Motor neuron (in vitro differentiated cells): ENCODE data around the gene ZBTB2. TPM values are rescaled to one million over a fixed set of nuclear protein-coding genes. Genes with fewer than 3 reads are reported as not detected.

Source experiments
- ATAC-seq, 8 experiments: fragments of 200-7000 bp; cut with Tn5 transposase; replicated peaks in 6 of 8; 2 replicates each; pipeline ENCODE4 v1.8.0; 2021; ENCODE audit warnings: mild to moderate bottlenecking in 8 of 8, moderate library complexity in 8 of 8
- H3K27ac ChIP-seq, 2 donors: fragments of 250-450 bp; sonication (Bioruptor Pico); 2 replicates each; pipeline ENCODE4 v1.9.0; 2021; ENCODE audit warnings: antibody characterized with exemption in 2 of 2, mild to moderate bottlenecking in 2 of 2, moderate library complexity in 1 of 2
- H3K4me1 ChIP-seq, 2 donors: fragments of 250-450 bp; sonication (Bioruptor Pico); replicated peaks in 1 of 2; 2 replicates each; pipeline ENCODE4 v1.6.1; 2021; ENCODE audit warnings: antibody characterized with exemption in 2 of 2, mild to moderate bottlenecking in 2 of 2, moderate library complexity in 1 of 2
- H3K4me3 ChIP-seq, 5 donors: fragments of 250-450 bp; sonication (Bioruptor Pico); 2 replicates each; pipeline ENCODE4 v1.9.0; 2021; ENCODE audit warnings: antibody characterized with exemption in 5 of 5, mild to moderate bottlenecking in 5 of 5, moderate library complexity in 4 of 5
- WGBS, 10 experiments: fragments of 450-650 bp; shearing (Covaris generic); methylation state at CpG; one replicate each; pipeline ENCODE4 v1.0.0; 2022; 5-methylcytosine and 5-hydroxymethylcytosine counted together
- in situ Hi-C, 9 experiments: fragments of 400-800 bp; cut with MboI; loops; one replicate each; pipeline ENCODE4 v1.15.0; 2021; ENCODE audit warnings: low sequenced_read_pairs in 9 of 9, low pct_unique_long_range_greater_than_20kb in 2 of 9; ENCODE audit not compliant: unreplicated experiment in 9 of 9
- total RNA-seq, 8 experiments: library from RNA; unstranded; fragments of 300-600 nt; gene quantifications; 2 replicates each; pipeline versions ENCODE4 v1.2.3 to v1.2.4, GENCODE V29; 2022

The ZBTB2 gene, protein sequence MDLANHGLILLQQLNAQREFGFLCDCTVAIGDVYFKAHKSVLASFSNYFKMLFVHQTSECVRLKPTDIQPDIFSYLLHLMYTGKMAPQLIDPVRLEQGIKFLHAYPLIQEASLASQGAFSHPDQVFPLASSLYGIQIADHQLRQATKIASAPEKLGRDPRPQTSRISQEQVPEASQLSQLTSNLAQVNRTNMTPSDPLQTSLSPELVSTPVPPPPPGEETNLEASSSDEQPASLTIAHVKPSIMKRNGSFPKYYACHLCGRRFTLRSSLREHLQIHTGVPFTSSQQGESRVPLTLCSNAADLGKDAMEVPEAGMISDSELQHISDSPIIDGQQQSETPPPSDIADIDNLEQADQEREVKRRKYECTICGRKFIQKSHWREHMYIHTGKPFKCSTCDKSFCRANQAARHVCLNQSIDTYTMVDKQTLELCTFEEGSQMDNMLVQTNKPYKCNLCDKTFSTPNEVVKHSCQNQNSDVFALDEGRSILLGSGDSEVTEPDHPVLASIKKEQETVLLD
- 10 to 100 TPM in 6 of 8 experiments, 1 to 10 TPM in 2; 5.9 to 21.5 (median 13.3) TPM for total RNA-seq

DNA sequence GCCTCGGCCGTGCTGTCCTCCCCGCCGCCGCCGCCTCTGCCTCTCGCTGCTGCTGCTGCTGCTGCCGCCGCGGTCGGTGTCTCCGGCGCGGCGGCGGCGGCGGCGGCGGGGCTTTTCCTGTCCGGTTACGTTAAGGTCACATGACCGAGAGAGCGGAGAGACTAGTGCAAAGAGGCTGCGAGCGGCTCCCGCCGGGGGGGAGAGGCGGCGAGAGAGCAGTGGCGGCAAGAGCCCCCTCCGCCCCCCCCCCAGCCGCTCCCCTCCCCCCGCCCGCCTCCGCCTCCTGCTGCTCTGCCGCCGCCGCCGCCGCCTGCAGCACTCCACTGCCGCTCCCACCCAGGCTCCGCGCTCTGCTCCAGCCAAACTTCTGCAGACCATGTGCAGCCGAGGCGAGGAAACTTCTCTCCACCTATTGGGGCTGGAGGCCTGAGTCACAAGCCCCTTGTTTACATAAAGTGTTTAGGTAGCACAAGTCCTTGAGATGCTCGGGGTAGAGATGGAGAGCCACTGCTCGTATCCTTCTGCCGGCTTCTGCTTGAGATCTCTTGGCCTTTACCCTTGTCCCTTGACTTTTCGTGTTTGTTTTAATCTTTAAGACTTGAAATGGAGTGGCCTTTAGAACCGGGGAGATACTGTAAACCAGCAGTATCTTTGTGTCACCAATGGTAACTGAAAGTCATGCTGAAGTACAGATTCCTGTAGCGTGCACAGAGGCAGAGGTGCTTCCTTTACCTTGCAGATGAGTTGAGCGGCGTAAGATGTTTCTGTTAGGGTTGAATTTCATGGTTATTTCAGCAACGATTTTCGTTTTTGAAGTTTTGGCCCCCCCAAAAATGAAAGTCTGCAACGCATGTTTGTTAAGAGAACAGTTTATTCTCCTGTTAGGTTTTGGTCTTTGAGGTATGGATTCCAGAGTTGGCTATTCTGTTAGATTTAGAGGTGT, at the start of gene ZBTB2:
ZBTB2 (minus strand) TSS at position 89 of the 943 bp plus-strand sequence. CDS start 17,922 bp downstream, outside the sequence.
- peak within 1 kb of the TSS; percentile 84 to 96 (median 87) for H3K4me3 ChIP-seq
- in situ Hi-C loops = no loop called here
- H3K27ac ChIP-seq = peak within 1 kb of the TSS; percentile 98 to 99
- ATAC-seq = peak; percentile 0 to 44 (median 8)
- WGBS, 10 experiments = 0 to 12% (median 1%) methylated on average over 2 to 9 of the region's 57 CpGs; no CpG with 5 or more reads in 2 of the 10 experiments
- peaks cover 8 to 22% of the 10 kb centered on the region in 2 donors for H3K4me1 ChIP-seq

DNA sequence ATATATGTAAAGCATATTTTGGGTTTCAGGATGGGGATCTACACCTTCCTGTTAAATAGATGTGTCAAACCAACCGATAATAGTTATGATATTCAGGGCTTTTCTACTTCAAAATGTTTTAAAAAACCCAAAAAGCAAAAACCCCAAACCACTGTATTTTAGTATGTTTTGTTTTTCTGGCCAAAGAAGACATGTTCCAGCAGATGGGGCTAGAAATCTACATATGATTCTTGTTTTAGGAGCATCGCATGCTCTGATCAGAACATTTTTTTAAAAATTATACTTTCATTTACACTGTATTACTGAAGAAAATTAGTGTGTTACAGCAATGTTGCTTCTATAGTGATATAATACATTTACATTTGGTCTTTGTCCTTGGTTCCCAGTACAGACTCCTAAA, 49.6 kb upstream of the ZBTB2 start:
- ATAC-seq = no peak
- H3K4me3 ChIP-seq = no peak overlapping the region
- 37 to 100% (median 93%) methylated on average over 2 of the region's 2 CpGs; no CpG with 5 or more reads in 2 of the 10 experiments for WGBS, 10 experiments
- peaks cover 0 to 6% of the 10 kb centered on the region in 2 donors for H3K4me1 ChIP-seq
- in situ Hi-C loops = loop anchor here in 1 of 9 experiments (25.0 kb wide), 1 partner anchor 821 kb away; no protein-coding TSS in a partner anchor
- no peak overlapping the region for H3K27ac ChIP-seq

DNA sequence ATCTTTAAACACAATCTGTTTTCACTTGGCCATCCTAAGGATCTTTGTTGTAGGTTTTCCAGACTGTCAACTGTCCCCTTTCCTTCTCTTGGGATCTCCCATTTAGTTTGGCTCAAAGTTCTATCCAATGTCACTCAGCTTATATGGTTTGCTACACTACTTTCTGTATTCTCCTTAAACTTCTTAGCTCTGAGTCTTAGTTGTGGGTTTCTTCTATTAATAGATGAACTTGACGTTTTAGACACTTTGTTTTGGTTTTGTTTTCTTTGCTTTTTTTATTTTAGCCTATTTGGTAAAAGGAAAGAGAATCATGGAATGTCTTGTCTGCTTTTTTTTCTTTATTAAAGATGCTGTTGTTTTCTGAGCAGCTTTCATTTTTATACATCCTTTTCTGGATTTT, 49.1 kb upstream of the ZBTB2 start:
- Histone ChIP-seq H3K4me3 (no peak overlapping the region), H3K27ac (no peak overlapping the region), H3K4me1 (peaks cover 0 to 6% of the 10 kb centered on the region in 2 donors)
- 9 to 100% (median 78%) methylated on average over 1 of the region's 1 CpG; no CpG with 5 or more reads in 2 of the 10 experiments for WGBS, 10 experiments
- ATAC-seq = no peak
- in situ Hi-C loops = loop anchor here in 1 of 9 experiments (25.0 kb wide), 1 partner anchor 822 kb away; no protein-coding TSS in a partner anchor

DNA sequence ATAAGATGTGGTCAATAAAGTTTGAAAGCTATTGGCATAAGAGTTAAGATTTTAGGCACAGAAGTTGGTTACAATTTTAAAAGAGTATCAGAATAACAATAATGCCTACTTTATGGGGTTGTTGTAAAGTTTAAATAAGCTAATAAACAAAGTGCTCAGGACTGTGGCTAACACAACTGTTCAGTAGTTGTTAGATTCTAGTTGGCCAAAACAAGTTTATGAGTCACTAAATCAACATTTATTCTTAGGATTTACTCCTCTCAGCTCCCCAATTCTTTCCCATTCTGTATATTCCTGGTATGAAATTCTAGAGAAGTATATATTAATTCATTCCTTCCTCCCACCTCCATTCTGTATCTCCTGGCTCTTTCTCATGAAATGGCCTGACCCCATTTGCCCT, 46.0 kb upstream of the ZBTB2 start:
- no peak for ATAC-seq
- H3K4me3 ChIP-seq = no peak overlapping the region
- H3K27ac ChIP-seq = no peak overlapping the region
- in situ Hi-C loops = loop anchor here in 1 of 9 experiments (25.0 kb wide), 1 partner anchor 825 kb away; no protein-coding TSS in a partner anchor
- peaks cover 0 to 6% of the 10 kb centered on the region in 2 donors for H3K4me1 ChIP-seq

DNA sequence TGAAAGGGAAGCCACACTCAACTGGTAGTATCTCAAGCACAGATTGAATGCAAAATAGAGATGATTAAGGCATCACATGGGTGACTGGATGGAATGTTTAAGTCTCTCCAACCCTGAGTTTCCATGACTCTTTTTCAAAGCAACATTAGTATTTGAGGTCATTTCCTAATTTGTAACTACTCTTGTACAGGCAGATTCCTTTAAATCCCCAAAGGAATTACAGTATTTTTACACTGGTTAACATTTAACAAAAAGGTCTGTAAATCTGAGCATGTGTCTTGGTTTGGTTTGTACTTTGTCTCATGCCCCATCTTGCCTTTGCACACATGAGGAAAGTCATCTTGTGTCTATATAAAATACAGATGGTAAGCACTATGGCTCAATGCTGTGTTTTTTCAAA, 45.4 kb upstream of the ZBTB2 start:
- ATAC-seq = peak in 3 of 8 experiments; percentile 66 to 90 (median 86)
- in situ Hi-C loops = loop anchor here in 1 of 9 experiments (25.0 kb wide), 1 partner anchor 825 kb away; no protein-coding TSS in a partner anchor
- H3K27ac ChIP-seq = no peak overlapping the region
- no peak overlapping the region for H3K4me3 ChIP-seq
- H3K4me1 ChIP-seq = peaks cover 0 to 5% of the 10 kb centered on the region in 2 donors

DNA sequence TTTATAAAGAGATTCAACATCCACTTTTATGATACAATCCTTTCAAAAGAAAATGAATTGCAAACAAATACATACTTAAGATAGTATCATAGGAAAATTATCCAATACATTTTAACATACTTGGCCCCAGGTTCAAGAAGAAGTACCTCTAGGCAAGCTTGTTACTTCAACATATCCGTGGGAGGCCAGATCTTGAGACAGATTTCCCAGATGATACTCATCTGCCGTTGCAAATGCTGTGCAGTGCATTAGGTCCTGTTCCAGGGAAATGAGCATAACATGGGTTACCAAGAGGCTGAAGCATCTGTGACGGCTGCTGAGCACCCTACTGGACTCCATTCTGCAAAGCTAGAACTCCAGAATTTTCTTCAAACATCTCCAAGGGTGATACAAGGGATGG, 44.9 kb upstream of the ZBTB2 start:
- Histone ChIP-seq H3K4me3 (no peak overlapping the region), H3K27ac (no peak overlapping the region), H3K4me1 (no peaks in the 10 kb centered on the region)
- in situ Hi-C loops = loop anchor here in 1 of 9 experiments (25.0 kb wide), 1 partner anchor 826 kb away; no protein-coding TSS in a partner anchor
- peak in 3 of 8 experiments; percentile 32 to 86 (median 32) for ATAC-seq
- 6 to 100% (median 100%) methylated on average over 1 to 3 of the region's 3 CpGs; no CpG with 5 or more reads in 3 of the 10 experiments for WGBS, 10 experiments

DNA sequence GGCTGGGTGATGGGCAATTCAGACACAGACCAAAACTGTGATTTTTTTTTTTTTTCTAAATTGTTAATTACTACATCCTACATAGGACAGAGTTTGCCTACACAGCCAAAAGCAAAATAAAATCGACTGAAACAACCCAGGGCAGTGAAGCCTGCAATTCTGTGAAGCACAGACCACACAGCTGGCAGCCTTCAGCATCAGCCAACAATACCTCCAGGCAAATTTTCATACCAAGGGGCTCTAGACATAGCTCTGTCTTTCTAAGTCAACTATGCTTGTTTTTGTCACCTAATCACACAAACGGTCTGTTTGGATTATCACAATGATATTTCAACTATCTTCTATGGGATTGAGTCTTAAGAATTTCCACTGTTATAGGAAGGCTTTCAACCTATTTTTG, 43.0 kb upstream of the ZBTB2 start:
- Histone ChIP-seq H3K4me3 (no peak overlapping the region), H3K27ac (no peak overlapping the region), H3K4me1 (no peaks in the 10 kb centered on the region)
- no peak for ATAC-seq
- 0 to 100% (median 65%) methylated on average over 1 to 2 of the region's 2 CpGs; no CpG with 5 or more reads in 4 of the 10 experiments for WGBS, 10 experiments
- in situ Hi-C loops = loop anchor here in 1 of 9 experiments (25.0 kb wide), 1 partner anchor 828 kb away; no protein-coding TSS in a partner anchor

DNA sequence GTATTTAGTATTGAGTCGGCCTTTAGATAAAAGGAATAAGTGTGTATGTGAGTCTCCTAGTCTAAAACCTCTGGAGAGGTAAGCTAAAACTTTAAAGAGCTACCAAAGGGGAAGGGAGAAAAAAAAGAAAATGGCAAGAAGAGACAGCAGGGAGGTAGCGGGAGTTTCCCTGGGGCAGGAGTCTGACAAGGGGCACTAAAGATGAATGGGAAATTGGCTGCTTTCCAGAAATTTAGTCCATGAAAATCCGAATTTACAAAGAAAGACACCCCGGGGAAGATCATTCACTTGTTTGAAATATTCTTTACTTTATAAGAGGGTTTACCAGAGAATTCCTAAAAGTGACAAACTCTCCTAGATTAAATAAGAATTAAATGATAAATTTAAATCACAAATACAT, 41.3 kb upstream of the ZBTB2 start:
- in situ Hi-C loops = loop anchor here in 1 of 9 experiments (25.0 kb wide), 1 partner anchor 830 kb away; no protein-coding TSS in a partner anchor
- Histone ChIP-seq H3K4me3 (no peak overlapping the region), H3K4me1 (no peaks in the 10 kb centered on the region), H3K27ac (no peak overlapping the region)
- WGBS, 10 experiments = 51 to 92% (median 83%) methylated on average over 1 to 4 of the region's 4 CpGs
- ATAC-seq = no peak

DNA sequence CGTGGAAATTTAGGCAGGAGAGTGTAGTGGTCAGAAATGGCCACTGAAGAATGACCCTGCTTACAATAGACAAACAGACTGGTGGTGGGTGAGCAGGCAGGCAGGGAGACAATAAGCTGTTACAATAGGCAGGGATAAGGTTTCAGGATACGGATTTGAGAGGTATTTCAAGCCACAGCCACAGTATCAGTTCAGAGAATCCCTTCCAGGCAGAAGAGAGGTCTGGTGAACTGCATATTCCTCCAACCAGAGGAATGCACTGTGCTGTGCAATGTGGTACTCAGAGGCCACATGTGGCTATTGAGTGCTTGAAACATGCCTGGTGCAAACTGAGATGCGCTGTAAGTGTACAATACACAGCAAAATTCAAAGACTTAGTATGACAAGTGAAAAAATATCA, 40.0 kb upstream of the ZBTB2 start:
- Histone ChIP-seq H3K4me3 (no peak overlapping the region), H3K4me1 (no peaks in the 10 kb centered on the region), H3K27ac (no peak overlapping the region)
- in situ Hi-C loops = loop anchor here in 1 of 9 experiments (25.0 kb wide), 1 partner anchor 831 kb away; no protein-coding TSS in a partner anchor
- 40 to 100% (median 83%) methylated on average over 1 to 3 of the region's 3 CpGs for WGBS, 10 experiments
- ATAC-seq = peak in 2 of 8 experiments; percentile 52 to 60

DNA sequence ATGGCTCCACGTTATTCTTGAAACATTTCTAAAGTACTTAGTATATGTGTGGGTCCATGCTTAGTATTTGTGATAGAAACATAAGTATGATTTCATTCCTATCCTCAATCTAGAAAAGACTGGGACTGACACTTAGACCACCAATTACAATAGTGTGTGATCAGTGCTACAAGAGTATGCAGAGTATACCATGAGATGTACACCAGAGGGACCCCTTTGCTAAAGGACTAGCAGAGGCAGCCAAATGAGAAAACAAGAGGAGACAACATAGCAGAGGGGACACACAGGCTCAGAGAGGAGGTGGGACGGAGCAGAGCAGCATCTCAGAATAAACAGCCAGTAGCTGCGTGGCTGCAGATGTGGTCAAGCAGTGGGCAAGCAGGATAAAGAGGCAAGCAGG, 39.5 kb upstream of the ZBTB2 start:
- peak in 4 of 8 experiments; percentile 41 to 67 (median 65) for ATAC-seq
- Histone ChIP-seq H3K4me1 (no peaks in the 10 kb centered on the region), H3K4me3 (no peak overlapping the region), H3K27ac (no peak overlapping the region)
- 83 to 100% (median 100%) methylated on average over 1 to 3 of the region's 3 CpGs; no CpG with 5 or more reads in 1 of the 10 experiments for WGBS, 10 experiments
- in situ Hi-C loops = loop anchor here in 1 of 9 experiments (25.0 kb wide), 1 partner anchor 831 kb away; no protein-coding TSS in a partner anchor

DNA sequence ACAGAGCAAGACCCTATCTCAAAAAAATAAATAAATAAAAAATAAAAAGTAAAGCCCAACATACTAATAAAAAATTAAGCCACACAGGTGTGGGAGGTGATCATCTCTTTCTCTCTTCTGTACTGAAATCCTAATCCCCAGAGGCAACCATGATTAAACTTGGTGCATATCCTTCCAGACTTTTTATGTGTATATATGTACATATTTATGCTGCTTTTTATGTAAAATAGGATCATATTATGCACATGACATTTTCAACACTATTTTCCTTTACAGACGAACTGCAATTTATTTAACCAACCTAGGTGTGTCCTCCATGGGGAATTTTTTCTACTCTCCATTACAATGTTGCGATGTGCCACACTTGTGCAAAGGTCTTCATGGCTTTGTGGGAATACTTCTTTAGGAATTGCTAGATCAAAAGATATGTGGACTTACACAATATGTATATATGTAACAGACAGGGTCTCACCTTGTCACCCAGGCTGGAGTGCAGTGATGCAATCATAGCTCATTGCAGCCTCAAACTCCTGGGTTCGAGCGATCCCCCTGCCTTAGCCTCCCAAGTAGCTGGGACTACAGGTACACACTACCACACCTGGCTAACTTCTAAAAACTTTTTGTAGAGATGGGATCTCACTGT, 36.9 kb upstream of the ZBTB2 start:
- Histone ChIP-seq H3K27ac (no peak overlapping the region), H3K4me1 (no peaks in the 10 kb centered on the region), H3K4me3 (no peak overlapping the region)
- ATAC-seq = peak in 3 of 8 experiments; percentile 63 to 86 (median 67)
- 6 to 100% (median 96%) methylated on average over 1 to 3 of the region's 4 CpGs; no CpG with 5 or more reads in 1 of the 10 experiments for WGBS, 10 experiments
- in situ Hi-C loops = loop anchor here in 1 of 9 experiments (25.0 kb wide), 1 partner anchor 834 kb away; no protein-coding TSS in a partner anchor
